Transverse colon (tissue), 4 donors: ENCODE results near the gene RSRP1. TPM values are rescaled to one million over a fixed set of nuclear protein-coding genes. Genes with fewer than 3 reads are reported as not detected.
"Not testable (repeated sequence)": the region's sequence is repeated elsewhere in the genome, so short reads cannot be mapped to it uniquely, and the experiment has no call there.

Experiments used
- DNase-seq: peaks from one replicate; pipeline ENCODE4 v3.0.0-alpha.2; 2019
- H3K27ac ChIP-seq, 4 donors: fragments of 200-600 bp; sonication (generic); 2 replicates each; pipeline ENCODE4 v1.5.1; 2016 to 2018; ENCODE audit warnings: inconsistent platforms in 4 of 4
- H3K27me3 ChIP-seq: fragments of 200-600 bp; sonication (generic); 2 replicates; pipeline ENCODE4 v1.5.1; 2017; ENCODE audit warnings: inconsistent platforms
- H3K36me3 ChIP-seq, 4 donors: fragments of 200-600 bp; sonication (generic); 2 replicates each; pipeline ENCODE4 v1.5.1; 2017 to 2019; ENCODE audit warnings: inconsistent platforms in 4 of 4
- H3K4me1 ChIP-seq, 4 donors: fragments of 200-600 bp; sonication (generic); 2 replicates each; pipeline ENCODE4 v1.5.1; 2017 to 2020; ENCODE audit warnings: inconsistent platforms in 4 of 4
- H3K4me3 ChIP-seq, 4 donors: fragments of 200-600 bp; sonication (generic); 1 replicate in 1 of 4; 2 replicates in 3 of 4; pipeline versions ENCODE4 v1.5.1 to v1.6.1; 2017 to 2019; ENCODE audit warnings: inconsistent platforms in 4 of 4
- H3K9me3 ChIP-seq, 2 donors: fragments of 200-600 bp; sonication (generic); 2 replicates each; pipeline ENCODE4 v1.5.1; 2017 to 2019; ENCODE audit warnings: inconsistent platforms in 2 of 2
- WGBS, 2 donors: methylation state at CpG; one replicate each; pipeline ENCODE4 v1.1.5; 2018; ENCODE audit warnings: low coverage in 1 of 2; 5-methylcytosine and 5-hydroxymethylcytosine counted together
- in situ Hi-C, 4 donors: fragments of 200-750 bp; cut with MboI; loops; one replicate each; pipeline versions ENCODE4 v1.15.0 to v1.15.1; 2017; ENCODE audit warnings: low sequenced_read_pairs in 3 of 4, low pct_ligation_motif_present in 1 of 4, low pct_unique_long_range_greater_than_20kb in 1 of 4
- intact Hi-C: fragments of 100-400 bp; cut with DNase I; formaldehyde crosslinking; loops from one replicate; pipeline ENCODE4 v1.15.1; 2023; ENCODE audit warnings: low total_unique reads
- total RNA-seq, 4 donors: library from RNA; depleted of rRNA; stranded (reverse); fragments of >200 nt; gene quantifications; one replicate each; pipeline ENCODE4 v1.1.0, GENCODE V29; 2016

Gene RSRP1
- total RNA-seq, 4 donors from 2014 or later, result 231 to 467 (median 279) TPM

GRCh38 chr1:25285862-25286261, 38.6 kb upstream of the RSRP1 start:
- 83 to 84% methylated on average over 3 of the region's 3 CpGs for WGBS, 2 donors
- H3K36me3 ChIP-seq, H3K4me3 ChIP-seq, H3K4me1 ChIP-seq, H3K9me3 ChIP-seq, DNase-seq, H3K27me3 ChIP-seq, H3K27ac ChIP-seq, intact Hi-C loops: not testable (repeated sequence)
- in situ Hi-C loops, result loop anchor here in 2 of 4 donors (10.0 kb wide), 1 partner anchor 119 kb away; no protein-coding TSS in a partner anchor

DNA sequence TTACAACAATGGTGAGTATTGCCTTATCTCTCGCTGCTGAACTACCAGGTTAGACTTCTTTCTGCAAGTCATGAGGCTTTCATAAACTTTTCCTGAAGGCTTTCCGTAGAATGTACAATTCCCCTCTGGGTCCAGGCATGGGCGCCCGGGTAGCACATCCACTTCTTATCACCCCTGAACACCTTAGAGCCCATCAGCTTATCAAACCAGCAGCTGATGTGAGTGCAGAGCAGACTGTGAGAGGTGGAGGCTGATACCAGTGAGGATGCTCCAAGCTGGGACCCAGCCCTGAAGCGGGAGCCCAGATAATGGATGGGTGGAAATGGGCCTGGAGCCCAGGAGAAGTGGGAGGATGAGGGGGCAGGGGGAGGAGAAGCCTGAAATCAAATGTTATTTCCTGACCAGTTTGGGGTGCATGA, 32.4 kb upstream of the RSRP1 start:
- H3K9me3 ChIP-seq, H3K4me1 ChIP-seq, H3K36me3 ChIP-seq, H3K27me3 ChIP-seq, intact Hi-C loops, H3K27ac ChIP-seq, H3K4me3 ChIP-seq, DNase-seq: not testable (repeated sequence)
- in situ Hi-C loops, result loop anchor here in 2 of 4 donors (10.0 kb wide), 1 partner anchor 125 kb away; no protein-coding TSS in a partner anchor
- 100% methylated on average over 1 of the region's 5 CpGs; no CpG with 5 or more reads in 1 of the 2 donors for WGBS, 2 donors

DNA sequence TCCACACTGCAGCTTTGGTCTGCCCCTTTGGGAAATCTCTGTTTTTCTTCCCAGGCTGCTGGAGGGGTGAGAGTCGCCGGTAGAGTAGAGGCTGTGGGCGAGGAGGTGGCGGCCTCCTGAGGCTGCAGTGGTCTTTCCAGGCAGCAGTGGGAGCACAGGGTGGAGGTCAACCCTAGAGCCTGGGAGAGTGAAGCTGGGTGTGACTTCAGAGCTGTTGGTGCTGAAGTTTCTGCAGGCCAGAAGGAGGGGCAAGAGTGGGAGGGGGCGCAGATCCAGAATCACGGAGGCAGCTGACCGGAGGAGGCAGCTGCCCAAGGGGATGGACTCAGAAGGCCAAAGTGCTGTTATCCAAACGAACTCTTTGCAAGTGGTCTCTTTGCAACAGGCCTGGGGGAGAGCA, 31.5 kb upstream of the RSRP1 start:
- DNase-seq, H3K27ac ChIP-seq, H3K36me3 ChIP-seq, H3K4me3 ChIP-seq, in situ Hi-C loops, H3K27me3 ChIP-seq, H3K4me1 ChIP-seq, H3K9me3 ChIP-seq, intact Hi-C loops: not testable (repeated sequence)
- 81% methylated on average over 4 of the region's 8 CpGs; no CpG with 5 or more reads in 1 of the 2 donors for WGBS, 2 donors

DNA sequence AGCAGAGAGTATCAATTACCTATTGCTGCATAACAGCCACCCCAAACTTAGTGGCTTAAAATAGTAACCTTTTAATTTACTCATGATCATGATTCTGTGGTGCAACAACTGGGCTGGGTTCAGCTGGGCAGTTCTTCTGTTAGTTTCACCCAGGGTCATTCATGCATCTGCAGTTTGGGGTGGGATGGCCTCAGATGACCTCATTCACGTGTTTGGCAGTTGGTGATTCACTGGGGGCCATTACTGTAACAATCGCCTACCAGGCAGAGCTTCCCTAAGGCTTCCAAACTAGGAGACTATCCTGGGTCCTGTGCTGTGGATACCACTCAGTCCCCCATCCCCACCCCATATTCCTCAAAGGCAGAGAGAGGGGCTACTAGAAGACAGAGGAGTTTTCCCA, 31.1 kb upstream of the RSRP1 start:
- no CpG with 5 or more reads among the region's 2 CpGs for WGBS, 2 donors
- in situ Hi-C loops, result not testable (repeated sequence)

DNA sequence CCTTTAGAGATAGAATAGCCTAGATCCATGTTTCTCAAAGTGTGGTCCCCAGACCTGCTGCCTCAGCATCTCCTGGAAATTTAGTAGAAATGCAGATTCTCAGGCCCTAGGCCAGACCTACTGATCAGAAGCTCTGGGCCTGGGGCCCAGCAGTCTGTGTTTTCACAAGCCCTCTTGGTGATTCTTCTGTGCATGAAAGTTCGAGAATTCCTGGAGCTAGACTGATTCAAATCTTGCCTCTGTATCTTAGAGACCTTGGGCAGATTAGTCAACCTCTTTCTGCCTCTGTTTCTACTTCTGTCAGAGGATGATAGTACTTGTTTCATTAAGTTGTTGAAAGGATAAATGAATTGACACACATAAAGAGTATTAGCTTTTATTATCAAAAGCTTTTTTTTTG, 30.0 kb upstream of the RSRP1 start:
- H3K27ac ChIP-seq, H3K36me3 ChIP-seq, DNase-seq, H3K4me3 ChIP-seq, intact Hi-C loops, H3K27me3 ChIP-seq, in situ Hi-C loops, H3K9me3 ChIP-seq, H3K4me1 ChIP-seq: not testable (repeated sequence)
- WGBS, 2 donors, result no CpG with 5 or more reads among the region's 1 CpG

More for the DNA sequence above, 31.1 kb upstream of the RSRP1 start:
- DNase-seq, H3K36me3 ChIP-seq, H3K4me3 ChIP-seq, H3K27me3 ChIP-seq, H3K27ac ChIP-seq, H3K9me3 ChIP-seq, intact Hi-C loops, H3K4me1 ChIP-seq: not testable (repeated sequence)

DNA sequence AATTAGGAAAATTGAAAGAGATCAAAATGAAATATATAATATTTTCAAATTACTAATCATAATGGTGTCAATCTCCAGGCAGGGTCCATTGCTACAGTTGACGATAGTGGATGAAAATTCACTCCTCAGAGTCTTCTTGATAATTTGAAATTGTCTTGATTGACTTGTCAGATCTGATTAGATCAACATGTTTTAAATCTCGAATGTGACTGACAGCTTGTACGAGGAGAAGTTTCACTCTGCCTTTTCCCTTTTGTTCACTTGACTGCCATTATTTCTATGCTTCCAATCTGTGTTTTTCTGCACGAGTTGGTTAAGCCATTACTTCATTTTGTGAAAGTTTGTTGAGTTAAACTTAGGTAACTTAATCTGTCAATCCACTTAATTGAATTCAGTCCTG, 28.4 kb upstream of the RSRP1 start:
- H3K27ac ChIP-seq, H3K4me3 ChIP-seq, H3K4me1 ChIP-seq, H3K9me3 ChIP-seq, DNase-seq, intact Hi-C loops, H3K36me3 ChIP-seq, H3K27me3 ChIP-seq, in situ Hi-C loops: not testable (repeated sequence)
- WGBS, 2 donors, result 80 to 88% methylated on average over 4 of the region's 4 CpGs

DNA sequence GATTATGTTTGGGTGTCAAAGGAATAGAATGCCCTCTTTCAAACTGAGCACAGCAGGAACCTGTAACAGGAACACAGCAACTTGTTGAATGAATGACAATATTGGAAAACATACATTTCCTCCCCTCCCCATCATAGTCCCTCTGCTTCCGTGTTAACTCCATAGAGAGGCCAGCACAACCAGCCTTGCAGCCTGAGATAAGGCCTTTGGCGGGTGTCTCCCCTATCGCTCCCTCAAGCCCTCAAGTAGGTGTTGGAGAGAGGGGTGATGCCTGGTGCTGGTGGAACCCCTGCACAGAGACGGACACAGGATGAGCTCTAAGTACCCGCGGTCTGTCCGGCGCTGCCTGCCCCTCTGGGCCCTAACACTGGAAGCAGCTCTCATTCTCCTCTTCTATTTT, 25.0 kb upstream of the RSRP1 start, which contains the start of gene RHD:
TSS of gene RHD (plus strand) at position 272 of the 400 bp plus-strand sequence. CDS start at position 311, 39 bp downstream.
- in situ Hi-C loops, result not testable (repeated sequence)

GRCh38 chr1:25268143-25268760, 21.0 kb upstream of the RSRP1 start:
- peaks cover 0 to 11% (median 3%) of the 10 kb centered on the region in 4 donors for H3K4me1 ChIP-seq
- H3K4me3 ChIP-seq, result peak overlapping the region in 3 of 4 donors; percentile 54 to 83 (median 55)
- intact Hi-C loops, H3K27me3 ChIP-seq, H3K9me3 ChIP-seq, H3K36me3 ChIP-seq, DNase-seq, in situ Hi-C loops: not testable (repeated sequence)
- peak overlapping the region; percentile 83 to 91 (median 90) for H3K27ac ChIP-seq
- WGBS, 2 donors, result 23 to 38% methylated on average over 3 to 11 of the region's 14 CpGs

More for the DNA sequence above, 25.0 kb upstream of the RSRP1 start, which contains the start of gene RHD:
- H3K4me3 ChIP-seq, H3K4me1 ChIP-seq, H3K9me3 ChIP-seq, H3K27ac ChIP-seq, H3K36me3 ChIP-seq, DNase-seq, intact Hi-C loops, H3K27me3 ChIP-seq: not testable (repeated sequence)
- 88% methylated on average over 8 of the region's 8 CpGs; no CpG with 5 or more reads in 1 of the 2 donors for WGBS, 2 donors
